Hepatocyte (in vitro differentiated cells): ENCODE data around the gene COCH.

Experiments
- EZH2 ChIP-seq: fragments of 200-600 bp; sonication (generic); IDR thresholded peaks from 2 replicates; pipeline ENCODE4 v1.6.1; 2016; ENCODE audit warnings: antibody characterized with exemption, mild to moderate bottlenecking, borderline replicate concordance
- EZH2phosphoT487 ChIP-seq: fragments of 200-600 bp; sonication (generic); IDR thresholded peaks from one replicate; pipeline ENCODE4 v1.6.1; 2018; ENCODE audit warnings: antibody characterized with exemption, mild to moderate bottlenecking, low read depth, moderate library complexity; ENCODE audit not compliant: unreplicated experiment, severe bottlenecking
- TF ChIP-seq, protein P1 (sequence below): fragments of 200-600 bp; sonication (generic); IDR thresholded peaks from 2 replicates; pipeline ENCODE4 v1.5.1; 2016; ENCODE audit warnings: antibody characterized with exemption, mild to moderate bottlenecking; ENCODE audit not compliant: poor library complexity

GRCh38 chr14:30884901-30885300, 10.5 kb downstream of the COCH start:
- TF ChIP-seq, protein P1, sequence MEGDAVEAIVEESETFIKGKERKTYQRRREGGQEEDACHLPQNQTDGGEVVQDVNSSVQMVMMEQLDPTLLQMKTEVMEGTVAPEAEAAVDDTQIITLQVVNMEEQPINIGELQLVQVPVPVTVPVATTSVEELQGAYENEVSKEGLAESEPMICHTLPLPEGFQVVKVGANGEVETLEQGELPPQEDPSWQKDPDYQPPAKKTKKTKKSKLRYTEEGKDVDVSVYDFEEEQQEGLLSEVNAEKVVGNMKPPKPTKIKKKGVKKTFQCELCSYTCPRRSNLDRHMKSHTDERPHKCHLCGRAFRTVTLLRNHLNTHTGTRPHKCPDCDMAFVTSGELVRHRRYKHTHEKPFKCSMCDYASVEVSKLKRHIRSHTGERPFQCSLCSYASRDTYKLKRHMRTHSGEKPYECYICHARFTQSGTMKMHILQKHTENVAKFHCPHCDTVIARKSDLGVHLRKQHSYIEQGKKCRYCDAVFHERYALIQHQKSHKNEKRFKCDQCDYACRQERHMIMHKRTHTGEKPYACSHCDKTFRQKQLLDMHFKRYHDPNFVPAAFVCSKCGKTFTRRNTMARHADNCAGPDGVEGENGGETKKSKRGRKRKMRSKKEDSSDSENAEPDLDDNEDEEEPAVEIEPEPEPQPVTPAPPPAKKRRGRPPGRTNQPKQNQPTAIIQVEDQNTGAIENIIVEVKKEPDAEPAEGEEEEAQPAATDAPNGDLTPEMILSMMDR = no peak
- no peak for TF ChIP-seq EZH2
- TF ChIP-seq EZH2phosphoT487 = no peak
